ENCODE data around the gene CNGA3. TPM values are rescaled to one million over a fixed set of nuclear protein-coding genes. Genes with fewer than 3 reads are reported as not detected.

CNGA3 gene
- total RNA-seq, 1 donor = 0.18 TPM

DNA sequence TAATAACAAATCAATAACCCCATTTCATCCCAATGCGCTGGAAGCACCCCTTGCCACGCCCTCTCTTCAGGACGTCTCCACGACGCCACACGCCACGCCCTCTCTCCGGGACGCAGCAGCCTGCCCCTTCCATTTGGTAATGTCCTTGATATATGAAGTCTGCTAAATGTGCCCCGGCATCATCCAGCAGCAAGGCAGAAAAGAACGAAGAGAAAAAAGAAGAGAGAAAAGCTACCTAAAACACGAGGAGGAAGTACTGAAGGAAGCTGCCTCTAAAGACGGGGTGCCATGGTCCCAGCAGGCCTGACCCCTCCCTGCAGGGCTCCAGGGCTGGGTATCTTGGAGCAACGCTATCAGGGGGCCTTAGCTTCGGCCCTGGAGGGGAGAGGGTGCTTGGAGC is 41.8 kb downstream of the CNGA3 start:
- no peak for DNase-seq (ENCODE audit: low read depth)
- TF ChIP-seq, protein P1, sequence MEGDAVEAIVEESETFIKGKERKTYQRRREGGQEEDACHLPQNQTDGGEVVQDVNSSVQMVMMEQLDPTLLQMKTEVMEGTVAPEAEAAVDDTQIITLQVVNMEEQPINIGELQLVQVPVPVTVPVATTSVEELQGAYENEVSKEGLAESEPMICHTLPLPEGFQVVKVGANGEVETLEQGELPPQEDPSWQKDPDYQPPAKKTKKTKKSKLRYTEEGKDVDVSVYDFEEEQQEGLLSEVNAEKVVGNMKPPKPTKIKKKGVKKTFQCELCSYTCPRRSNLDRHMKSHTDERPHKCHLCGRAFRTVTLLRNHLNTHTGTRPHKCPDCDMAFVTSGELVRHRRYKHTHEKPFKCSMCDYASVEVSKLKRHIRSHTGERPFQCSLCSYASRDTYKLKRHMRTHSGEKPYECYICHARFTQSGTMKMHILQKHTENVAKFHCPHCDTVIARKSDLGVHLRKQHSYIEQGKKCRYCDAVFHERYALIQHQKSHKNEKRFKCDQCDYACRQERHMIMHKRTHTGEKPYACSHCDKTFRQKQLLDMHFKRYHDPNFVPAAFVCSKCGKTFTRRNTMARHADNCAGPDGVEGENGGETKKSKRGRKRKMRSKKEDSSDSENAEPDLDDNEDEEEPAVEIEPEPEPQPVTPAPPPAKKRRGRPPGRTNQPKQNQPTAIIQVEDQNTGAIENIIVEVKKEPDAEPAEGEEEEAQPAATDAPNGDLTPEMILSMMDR (IDR thresholded peaks at IDR 0.05; ENCODE audit: insufficient read depth, low read length) = no peak
- no peak overlapping the region for H3K4me3 ChIP-seq (ENCODE audit: low read depth, low read length)

DNA sequence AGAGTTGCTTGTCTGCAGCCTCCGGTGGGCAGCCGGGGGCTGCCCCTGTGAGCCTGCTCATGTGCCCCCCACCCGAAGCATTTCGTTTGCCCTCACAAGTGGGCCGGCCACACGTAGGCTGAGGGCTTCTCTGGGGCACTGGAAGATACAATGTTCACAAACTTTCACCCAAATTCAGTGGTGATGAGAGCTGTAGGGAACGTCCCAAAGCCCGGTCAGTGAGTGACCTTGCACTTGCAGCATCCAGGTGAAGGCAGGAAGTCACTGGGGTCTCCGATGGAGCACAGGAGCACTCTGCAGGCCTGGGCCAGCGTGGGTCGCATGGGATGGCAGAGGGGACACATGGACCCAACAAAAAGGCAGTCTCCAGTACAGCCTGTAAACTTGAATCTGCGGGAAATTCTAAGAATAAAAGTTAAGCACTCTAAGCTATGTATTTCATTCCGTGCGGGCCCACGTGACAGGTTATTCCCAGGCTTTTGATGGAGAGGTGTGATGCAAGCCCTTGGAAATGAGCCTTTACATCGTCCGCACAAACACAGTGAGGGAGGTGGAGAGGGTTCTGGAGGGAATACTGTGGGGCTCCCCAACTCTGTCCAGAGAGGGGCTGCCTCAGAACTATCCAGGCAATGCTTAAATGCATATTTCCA is 42.5 kb downstream of the CNGA3 start:
- TF ChIP-seq, protein P1 (IDR thresholded peaks at IDR 0.05; ENCODE audit: insufficient read depth, low read length) = no peak
- H3K4me3 ChIP-seq (ENCODE audit: low read depth, low read length) = no peak overlapping the region
- DNase-seq (ENCODE audit: low read depth) = no peak

DNA sequence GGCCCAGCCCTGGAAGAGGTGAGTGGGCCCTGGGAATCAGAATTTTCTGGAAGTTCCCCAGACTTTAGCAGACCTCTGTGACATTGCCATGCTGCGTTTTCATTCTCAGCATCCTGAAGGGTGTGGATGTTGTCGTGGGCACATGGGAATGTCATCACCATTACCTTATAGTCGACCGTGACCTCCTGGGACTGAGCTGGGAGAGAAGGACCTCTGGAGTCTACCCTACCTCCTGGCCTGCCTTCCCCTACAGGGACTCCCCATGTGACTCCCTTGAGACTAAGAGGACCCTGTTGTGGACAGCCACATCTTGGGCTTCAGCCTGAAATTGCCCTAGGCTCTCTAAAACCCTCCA is 43.0 kb downstream of the CNGA3 start:
- TF ChIP-seq, protein P1 (IDR thresholded peaks at IDR 0.05; ENCODE audit: insufficient read depth, low read length) = no peak
- no peak for DNase-seq (ENCODE audit: low read depth)
- no peak overlapping the region for H3K4me3 ChIP-seq (ENCODE audit: low read depth, low read length)

DNA sequence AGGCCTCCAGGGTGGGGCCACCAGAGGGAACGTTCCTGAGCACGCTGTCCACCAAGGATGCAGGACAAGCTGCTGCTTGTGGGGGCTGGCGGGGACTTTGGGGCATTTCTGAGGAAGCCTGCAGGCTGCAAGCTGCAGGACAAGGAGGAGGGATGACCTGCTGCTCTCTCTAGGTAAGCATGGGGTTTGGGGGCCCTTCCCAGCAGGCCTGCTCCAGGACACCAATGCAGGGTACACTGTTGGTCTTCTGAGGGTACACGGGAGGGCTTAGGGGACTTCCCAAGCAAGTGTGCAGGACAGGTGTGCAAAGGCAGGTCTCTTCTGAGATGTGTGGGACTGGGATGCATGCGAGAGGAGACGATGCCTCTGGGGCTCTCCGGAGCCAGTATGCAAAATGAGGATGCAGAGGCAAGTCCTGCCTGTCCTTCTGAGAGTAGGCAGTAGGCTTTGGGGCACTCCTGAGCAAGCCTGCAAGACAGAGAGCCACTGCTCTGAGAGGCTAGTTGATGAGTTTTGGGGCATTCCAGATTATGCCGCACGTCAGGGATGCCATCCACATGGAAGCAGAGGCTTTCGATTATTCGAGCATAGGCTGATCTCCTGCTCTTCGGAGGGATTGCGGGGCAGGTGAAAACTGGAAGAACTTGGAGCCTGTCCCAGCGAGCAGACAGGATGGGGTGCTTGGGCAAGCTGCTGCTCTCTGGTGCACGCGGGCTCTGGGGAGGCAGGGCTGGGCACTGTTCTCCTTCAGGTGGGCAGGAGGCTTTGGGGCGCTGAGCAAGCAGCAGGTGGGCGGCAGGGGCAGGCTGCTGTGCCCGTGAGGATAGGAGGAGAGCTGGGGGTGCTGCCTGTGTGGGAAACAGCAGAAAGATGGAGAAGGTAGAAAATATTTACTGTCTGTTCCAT is 44.6 kb downstream of the CNGA3 start:
- no peak for DNase-seq (ENCODE audit: low read depth)
- no peak overlapping the region for H3K4me3 ChIP-seq (ENCODE audit: low read depth, low read length)
- TF ChIP-seq, protein P1 (IDR thresholded peaks at IDR 0.05; ENCODE audit: insufficient read depth, low read length) = no peak

DNA sequence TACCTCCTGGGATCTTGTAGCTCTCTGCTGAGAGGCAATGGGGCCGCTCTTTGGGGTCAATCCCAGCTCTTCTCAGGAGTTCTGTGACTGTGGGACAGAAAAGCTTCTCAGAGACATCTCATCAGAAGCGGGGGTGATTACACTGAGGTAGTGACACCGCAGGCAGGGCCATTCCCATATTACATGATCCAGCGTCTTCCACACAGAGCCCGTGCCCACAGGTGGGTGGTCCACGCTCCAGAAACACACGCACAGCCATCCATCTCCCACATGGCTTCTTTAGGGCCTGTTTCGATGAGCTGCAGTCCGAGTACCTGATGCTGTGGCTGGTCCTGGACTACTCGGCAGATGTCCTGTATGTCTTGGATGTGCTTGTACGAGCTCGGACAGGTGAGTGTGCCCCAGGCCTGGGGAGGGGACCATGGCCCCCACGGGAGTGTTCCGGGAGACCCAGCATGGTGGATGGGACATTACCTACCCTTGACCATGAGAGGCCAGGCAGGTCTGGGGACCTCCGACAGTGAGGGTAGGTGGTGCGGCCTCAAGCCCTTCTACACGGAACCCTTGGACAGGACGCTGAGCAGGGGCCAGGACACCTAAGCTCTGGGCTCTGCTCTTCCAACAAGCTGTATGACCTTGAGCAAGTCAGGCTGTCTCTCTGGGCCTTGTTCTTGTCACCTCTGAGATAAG is 45.5 kb downstream of the CNGA3 start:
- TF ChIP-seq, protein P1 (IDR thresholded peaks at IDR 0.05; ENCODE audit: insufficient read depth, low read length) = no peak
- no peak overlapping the region for H3K4me3 ChIP-seq (ENCODE audit: low read depth, low read length)
- DNase-seq (ENCODE audit: low read depth) = no peak

DNA sequence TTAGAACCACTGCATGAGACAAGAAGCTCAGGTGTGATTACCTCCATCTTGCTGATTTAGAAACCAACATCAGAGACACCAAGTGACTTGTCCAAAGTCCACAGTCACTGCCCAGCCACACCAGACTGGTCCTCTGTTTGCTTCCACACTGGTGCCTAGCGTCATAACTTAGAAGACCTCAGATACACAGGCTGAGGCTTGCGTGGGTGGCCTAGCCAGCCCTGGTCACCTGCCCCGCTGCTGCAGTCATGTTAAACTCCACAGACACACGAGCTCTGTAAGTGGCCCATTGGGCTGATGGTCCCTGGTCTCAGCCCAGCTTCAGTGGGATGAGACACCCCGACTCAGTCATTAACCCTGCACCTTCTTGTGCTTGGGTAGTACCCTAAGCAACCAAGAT is 47.1 kb downstream of the CNGA3 start:
- DNase-seq (ENCODE audit: low read depth) = no peak
- H3K4me3 ChIP-seq (ENCODE audit: low read depth, low read length) = no peak overlapping the region
- TF ChIP-seq, protein P1 (IDR thresholded peaks at IDR 0.05; ENCODE audit: insufficient read depth, low read length) = no peak
